GM19452 (cell line): ENCODE data around the gene PFKL.
"Not testable (repeated sequence)": the region's sequence is repeated elsewhere in the genome, so short reads cannot be mapped to it uniquely, and the experiment has no call there.

Experiments used
- ATAC-seq: cut with Tn5 transposase; IDR thresholded peaks from one replicate; pipeline ENCODE4 v1.9.1; 2021; ENCODE audit not compliant: unreplicated experiment

The PFKL gene

GRCh38 chr21:44275041-44275440 is 24.8 kb upstream of the PFKL start:
- ATAC-seq: no peak

DNA sequence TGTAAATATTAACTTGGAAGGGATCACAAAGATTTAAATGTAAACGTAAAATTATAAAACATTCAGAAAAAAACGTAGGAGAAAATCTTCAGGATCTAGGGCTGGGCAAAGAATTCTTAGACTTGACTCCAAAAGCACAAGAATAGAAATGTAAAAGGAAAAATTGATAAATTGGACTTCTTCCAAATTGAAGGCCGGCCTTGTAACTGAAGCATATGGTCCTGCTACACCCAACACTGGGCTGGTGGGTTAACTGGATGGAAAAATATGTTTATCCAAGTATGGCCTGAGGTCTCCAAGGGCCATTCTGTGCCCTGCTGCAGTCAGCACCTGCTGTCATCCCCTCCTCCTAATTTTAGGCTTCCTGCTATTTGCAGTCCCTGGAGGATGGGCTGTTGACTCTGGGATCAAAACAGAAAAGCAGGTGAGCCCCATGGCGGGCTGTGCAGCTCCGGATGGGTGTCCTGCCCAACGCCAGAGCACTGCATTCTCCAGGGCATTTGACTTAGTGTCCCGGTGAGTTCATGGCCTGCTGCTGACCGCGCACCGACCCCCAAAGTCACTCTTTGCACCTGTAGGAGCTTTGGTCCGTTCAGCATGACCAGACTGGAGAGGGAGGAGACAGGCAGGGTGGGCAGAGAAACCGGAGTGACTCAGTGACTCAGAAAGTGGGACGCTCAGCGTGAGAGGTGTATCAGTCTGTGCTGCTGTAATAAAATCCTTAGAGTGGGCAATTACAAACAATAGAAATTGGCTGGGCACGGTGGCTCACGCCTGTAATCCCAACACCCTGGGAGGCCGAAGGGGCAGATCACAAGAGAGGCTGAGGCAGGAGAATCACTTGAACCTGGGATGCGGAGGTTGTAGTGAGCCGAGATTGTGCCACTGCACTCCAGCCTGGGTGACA is 20.2 kb upstream of the PFKL start:
- ATAC-seq: no peak

GRCh38 chr21:44281801-44282200 is 18.1 kb upstream of the PFKL start:
- no peak for ATAC-seq

- ATAC-seq: no peak
Measured at GRCh38 chr21:44282370-44282769, 17.5 kb upstream of the PFKL start.

DNA sequence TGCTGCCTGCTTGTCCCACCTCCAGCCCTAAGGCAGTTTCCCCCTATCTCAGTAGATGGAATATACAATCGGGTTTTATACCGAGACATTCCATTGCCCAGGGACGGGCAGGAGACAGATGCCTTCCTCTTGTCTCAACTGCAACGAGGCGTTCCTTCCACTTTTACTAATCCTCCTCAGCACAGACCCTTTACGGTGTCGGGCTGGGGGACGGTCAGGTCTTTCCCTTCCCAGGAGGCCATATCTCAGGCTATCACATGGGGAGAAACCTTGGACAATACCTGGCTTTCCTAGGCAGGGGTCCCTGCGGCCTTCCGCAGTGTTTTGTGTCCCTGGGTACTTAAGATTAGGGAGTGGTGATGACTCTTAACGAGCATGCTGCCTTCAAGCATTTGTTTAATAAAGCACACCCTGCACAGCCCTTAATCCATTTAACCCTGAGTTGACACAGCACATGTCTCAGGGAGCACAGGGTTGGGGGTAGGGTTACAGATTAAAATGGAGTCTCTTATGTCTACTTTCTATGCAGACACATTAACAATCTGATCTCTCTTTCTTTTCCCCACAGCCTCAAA is 16.6 kb upstream of the PFKL start:
- not testable (repeated sequence) for ATAC-seq

- no peak for ATAC-seq
Measured at GRCh38 chr21:44283948-44284347, 15.9 kb upstream of the PFKL start.

- no peak for ATAC-seq
Measured at GRCh38 chr21:44285138-44285992, 14.5 kb upstream of the PFKL start, which contains the start of gene AIRE. TSS of gene AIRE (plus strand) at chr21:44285876. CDS start at chr21:44286007, 131 bp downstream.

DNA sequence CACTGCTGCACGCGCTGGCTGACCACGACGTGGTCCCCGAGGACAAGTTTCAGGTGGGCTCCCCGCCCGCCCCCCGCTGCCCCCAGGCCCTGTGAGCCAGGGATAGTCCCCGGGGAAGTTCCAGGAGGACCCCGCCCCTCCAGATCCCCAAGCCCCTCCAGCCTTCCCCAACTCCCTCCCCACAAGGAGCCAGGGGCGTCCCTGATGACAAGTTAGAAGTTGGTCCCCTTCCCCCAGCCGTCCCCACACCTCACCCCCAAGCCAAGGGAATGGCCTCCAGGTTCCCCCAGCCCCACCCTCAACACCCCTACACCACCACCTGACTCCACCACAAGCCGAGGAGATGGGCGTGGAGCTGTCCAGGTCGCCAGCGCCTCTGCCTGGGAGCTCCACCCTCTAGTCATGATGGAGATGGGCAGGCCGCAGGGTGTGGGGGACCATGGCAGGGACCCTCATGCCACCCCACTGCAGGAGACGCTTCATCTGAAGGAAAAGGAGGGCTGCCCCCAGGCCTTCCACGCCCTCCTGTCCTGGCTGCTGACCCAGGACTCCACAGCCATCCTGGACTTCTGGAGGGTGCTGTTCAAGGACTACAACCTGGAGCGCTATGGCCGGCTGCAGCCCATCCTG is 13.7 kb upstream of the PFKL start:
- ATAC-seq: no peak

DNA sequence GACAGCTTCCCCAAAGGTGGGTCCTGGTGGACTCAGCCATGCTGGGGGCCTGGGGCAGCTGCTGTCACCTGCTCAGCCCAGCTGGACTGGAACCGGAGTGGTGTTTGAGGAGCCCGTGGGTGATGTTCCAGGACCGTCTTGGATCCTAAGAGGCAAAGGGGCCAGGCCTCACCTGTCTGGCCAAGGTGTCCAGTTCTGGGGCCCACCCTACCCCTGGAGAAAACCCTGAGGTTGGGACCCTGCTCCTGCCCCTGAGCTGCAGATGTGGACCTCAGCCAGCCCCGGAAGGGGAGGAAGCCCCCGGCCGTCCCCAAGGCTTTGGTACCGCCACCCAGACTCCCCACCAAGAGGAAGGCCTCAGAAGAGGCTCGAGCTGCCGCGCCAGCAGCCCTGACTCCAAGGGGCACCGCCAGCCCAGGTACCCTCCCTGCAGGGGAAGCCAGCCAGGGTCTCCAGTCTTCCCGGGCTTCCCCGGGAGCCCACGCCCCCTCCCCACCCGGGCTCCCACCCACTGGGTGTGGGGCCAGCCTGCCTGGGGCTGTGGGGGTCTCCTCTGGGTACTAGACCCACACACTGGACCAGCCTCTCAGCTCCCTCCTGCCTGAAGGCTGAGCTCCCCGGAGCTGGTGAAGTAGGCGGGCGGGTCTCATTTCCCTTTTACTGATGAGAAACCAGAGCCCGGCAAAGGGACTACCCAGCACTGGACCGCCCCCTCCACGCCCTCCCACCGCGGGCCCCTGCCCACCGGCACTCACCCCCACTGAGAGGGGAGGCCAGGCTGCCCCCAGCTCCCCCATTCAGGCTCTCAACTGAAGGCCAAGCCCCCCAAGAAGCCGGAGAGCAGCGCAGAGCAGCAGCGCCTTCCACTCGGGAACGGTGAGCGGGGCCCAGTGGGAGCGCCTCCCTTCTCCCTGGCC is 12.9 kb upstream of the PFKL start:
- no peak for ATAC-seq

DNA sequence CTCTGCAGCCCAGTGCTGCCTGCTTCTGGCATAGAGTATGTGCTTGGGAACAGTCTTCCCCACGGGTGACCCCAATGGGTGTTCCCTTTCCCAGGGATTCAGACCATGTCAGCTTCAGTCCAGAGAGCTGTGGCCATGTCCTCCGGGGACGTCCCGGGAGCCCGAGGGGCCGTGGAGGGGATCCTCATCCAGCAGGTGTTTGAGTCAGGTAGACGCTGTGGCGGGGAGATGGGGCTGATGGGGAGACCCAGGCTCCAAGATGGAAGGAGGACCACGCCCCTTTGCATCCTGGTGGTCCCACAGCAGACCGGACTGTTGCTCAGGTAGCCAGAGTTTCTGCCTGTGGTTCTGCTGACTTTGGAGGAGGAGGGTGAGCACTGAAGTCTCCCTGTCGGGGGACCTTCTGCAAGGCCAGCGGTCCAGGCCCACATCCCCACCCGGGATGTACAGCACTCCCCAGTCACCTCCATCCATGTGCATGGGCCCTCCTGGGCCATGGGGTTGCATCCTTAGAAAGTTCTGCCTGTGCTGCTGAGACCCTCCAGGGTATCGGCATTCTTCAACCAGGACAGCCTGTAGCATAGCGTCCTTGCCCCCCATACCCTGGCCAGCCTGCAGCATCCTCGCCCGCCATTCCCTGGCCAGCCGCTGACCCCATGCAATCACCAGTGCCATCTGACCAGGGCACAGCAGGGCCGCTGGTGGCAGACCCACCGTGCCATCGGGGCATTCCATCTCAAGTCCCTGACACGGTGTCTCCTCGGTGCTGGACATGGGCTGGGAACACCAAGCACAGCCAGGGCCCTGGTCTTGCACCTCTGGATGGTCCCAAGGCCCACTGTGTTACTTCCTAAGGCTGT is 11.4 kb upstream of the PFKL start:
- ATAC-seq: no peak

DNA sequence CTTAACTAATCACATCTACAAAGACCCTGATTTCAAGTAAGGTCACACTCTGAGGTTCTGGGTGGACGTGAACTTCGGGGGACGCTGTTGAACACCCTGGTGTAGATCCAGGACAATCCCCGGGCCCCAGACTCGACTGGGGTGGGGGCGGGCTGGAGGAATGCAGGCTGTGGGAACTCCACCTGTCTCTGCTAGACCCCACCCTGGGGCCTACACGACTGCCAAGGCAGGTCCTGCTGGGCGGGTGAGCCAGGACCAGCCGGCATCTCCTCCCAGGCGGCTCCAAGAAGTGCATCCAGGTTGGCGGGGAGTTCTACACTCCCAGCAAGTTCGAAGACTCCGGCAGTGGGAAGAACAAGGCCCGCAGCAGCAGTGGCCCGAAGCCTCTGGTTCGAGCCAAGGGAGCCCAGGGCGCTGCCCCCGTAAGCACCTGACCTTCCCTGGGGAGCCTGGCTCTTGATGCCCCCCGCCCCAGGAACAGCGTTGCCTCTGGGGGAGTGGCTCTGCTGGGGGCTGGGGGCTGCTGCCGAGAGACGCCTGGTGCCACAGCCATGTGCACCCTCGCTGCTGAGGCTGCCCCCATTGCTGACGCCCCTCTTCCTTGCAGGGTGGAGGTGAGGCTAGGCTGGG is 10.4 kb upstream of the PFKL start:
- no peak for ATAC-seq

- ATAC-seq: no peak
Measured at GRCh38 chr21:44290327-44291077, 9.4 kb upstream of the PFKL start.

- no peak for ATAC-seq
Measured at GRCh38 chr21:44291078-44291935, 8.5 kb upstream of the PFKL start.

- no peak for ATAC-seq
Measured at GRCh38 chr21:44291936-44292811, 7.7 kb upstream of the PFKL start.

- no peak for ATAC-seq
Measured at GRCh38 chr21:44292812-44293195, 7.0 kb upstream of the PFKL start.
